Lower leg skin (tissue), 3 donors: ENCODE results near the gene SLC41A2.

Experiments used
- CTCF ChIP-seq, 3 donors: fragments of 450-650 bp; IDR thresholded peaks; one replicate each; pipeline ENCODE4 v1.5.1; 2016; ENCODE audit warnings: antibody characterized with exemption in 3 of 3, mild to moderate bottlenecking in 3 of 3, moderate library complexity in 2 of 3
- POLR2A ChIP-seq, 2 donors: fragments of 450-650 bp; IDR thresholded peaks; one replicate each; pipeline ENCODE4 v1.6.1; 2016 to 2017; ENCODE audit warnings: antibody characterized with exemption in 2 of 2, mild to moderate bottlenecking in 1 of 2, moderate library complexity in 1 of 2

- no peak for TF ChIP-seq CTCF (IDR thresholded peaks at IDR 0.05)
- TF ChIP-seq POLR2A (IDR thresholded peaks at IDR 0.05): no peak
Observed at GRCh38 chr12:104985206-104985605, 27.1 kb upstream of the SLC41A2 start.
